BE2C (cell line): ENCODE data around the gene CCR5AS.

ENCODE experiments used
- DNase-seq: peaks from one replicate; pipeline ENCODE4 v3.0.0-alpha.2; 2020
- H3K27me3 ChIP-seq: fragments of 250-450 bp; sonication (Bioruptor Pico); 2 replicates; pipeline ENCODE4 v1.5.1; 2020; ENCODE audit warnings: mild to moderate bottlenecking
- H3K36me3 ChIP-seq: fragments of 250-450 bp; sonication (Bioruptor Pico); 2 replicates; pipeline ENCODE4 v1.5.1; 2020; ENCODE audit warnings: mild to moderate bottlenecking
- H3K4me1 ChIP-seq: fragments of 250-450 bp; sonication (Bioruptor Pico); 2 replicates; pipeline ENCODE4 v1.5.1; 2020
- H3K4me3 ChIP-seq: 2 replicates; pipeline ENCODE4 v1.5.1; 2011; ENCODE audit warnings: low read depth, low read length
- H3K9me3 ChIP-seq: fragments of 250-450 bp; sonication (Bioruptor Pico); 2 replicates; pipeline ENCODE4 v1.5.1; 2020
- CTCF ChIP-seq: IDR thresholded peaks from 2 replicates; pipeline ENCODE4 v1.5.1; 2012; ENCODE audit warnings: mild to moderate bottlenecking, low read depth, low read length

Gene CCR5AS

GRCh38 chr3:46351646-46352045 is 55.2 kb downstream of the CCR5AS start:
- Histone ChIP-seq H3K36me3 (no peaks in the 10 kb centered on the region), H3K27me3 (no peaks in the 10 kb centered on the region), H3K9me3 (no peaks in the 10 kb centered on the region), H3K4me1 (no peaks in the 10 kb centered on the region), H3K4me3 (no peak overlapping the region)
- TF ChIP-seq CTCF, result no peak
- DNase-seq, result no peak

GRCh38 chr3:46350262-46350565 is 56.7 kb downstream of the CCR5AS start:
- H3K27me3 ChIP-seq, result no peaks in the 10 kb centered on the region
- H3K36me3 ChIP-seq, result no peaks in the 10 kb centered on the region
- H3K4me1 ChIP-seq, result no peaks in the 10 kb centered on the region
- no peaks in the 10 kb centered on the region for H3K9me3 ChIP-seq
- no peak overlapping the region for H3K4me3 ChIP-seq
- no peak for TF ChIP-seq CTCF
- no peak for DNase-seq

GRCh38 chr3:46349484-46350261 is 57.2 kb downstream of the CCR5AS start:
- TF ChIP-seq CTCF, result no peak
- Histone ChIP-seq H3K4me3 (no peak overlapping the region), H3K4me1 (no peaks in the 10 kb centered on the region), H3K36me3 (no peaks in the 10 kb centered on the region), H3K9me3 (no peaks in the 10 kb centered on the region), H3K27me3 (no peaks in the 10 kb centered on the region)
- DNase-seq, result no peak

GRCh38 chr3:46348823-46349482 is 57.9 kb downstream of the CCR5AS start:
- H3K36me3 ChIP-seq, result no peaks in the 10 kb centered on the region
- H3K4me1 ChIP-seq, result no peaks in the 10 kb centered on the region
- no peak for DNase-seq
- no peak for TF ChIP-seq CTCF
- H3K9me3 ChIP-seq, result no peaks in the 10 kb centered on the region
- no peak overlapping the region for H3K4me3 ChIP-seq
- no peaks in the 10 kb centered on the region for H3K27me3 ChIP-seq

- no peaks in the 10 kb centered on the region for H3K4me1 ChIP-seq
- no peak for TF ChIP-seq CTCF
- H3K27me3 ChIP-seq, result no peaks in the 10 kb centered on the region
- no peak overlapping the region for H3K4me3 ChIP-seq
- H3K9me3 ChIP-seq, result no peaks in the 10 kb centered on the region
- no peaks in the 10 kb centered on the region for H3K36me3 ChIP-seq
- no peak for DNase-seq
These were observed 62.4 kb downstream of the CCR5AS start for GRCh38 chr3:46344476-46344875.

- H3K36me3 ChIP-seq, result no peaks in the 10 kb centered on the region
- no peaks in the 10 kb centered on the region for H3K27me3 ChIP-seq
- H3K9me3 ChIP-seq, result no peaks in the 10 kb centered on the region
- no peak for TF ChIP-seq CTCF
- no peak overlapping the region for H3K4me3 ChIP-seq
- no peaks in the 10 kb centered on the region for H3K4me1 ChIP-seq
- DNase-seq, result no peak
These were observed 68.0 kb downstream of the CCR5AS start for GRCh38 chr3:46338840-46339239.
